ENCODE results near the gene ANGPTL2.

ANGPTL2 gene

DNA sequence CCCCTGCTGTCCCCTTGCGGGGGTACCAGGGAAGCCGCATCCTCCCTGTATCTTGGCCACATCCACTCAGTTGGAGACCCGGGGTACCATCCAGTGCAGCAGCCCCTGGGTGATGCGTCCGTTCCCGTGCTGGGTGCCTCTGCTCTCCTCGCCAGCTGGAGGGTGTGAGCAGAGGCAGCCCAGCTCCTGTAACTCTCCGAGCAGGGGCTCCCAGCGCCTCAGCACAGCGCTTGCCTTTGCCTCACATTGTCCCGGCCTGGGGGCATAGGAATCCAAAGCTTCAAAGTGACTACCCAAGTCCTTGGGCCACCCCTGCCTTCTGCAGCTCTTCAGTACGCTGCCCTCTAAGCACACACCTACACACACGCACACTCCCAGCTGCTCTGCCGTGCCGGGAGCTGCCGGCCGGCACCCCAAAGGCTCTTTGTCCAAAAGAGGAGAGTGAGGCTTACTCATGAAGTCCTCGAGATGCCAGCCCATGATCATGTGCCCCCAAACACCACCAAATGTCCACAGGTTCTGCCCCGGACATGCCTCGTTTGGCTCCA lies 733 bp downstream of the ANGPTL2 start:
- DNase-seq (ENCODE audit: low read depth, low spot score): no peak
- H3K27ac ChIP-seq: no peak overlapping the region

- H3K27ac ChIP-seq: no peak overlapping the region
- no peak for DNase-seq (ENCODE audit: low read depth, low spot score)
These were observed 3.1 kb downstream of the ANGPTL2 start for GRCh38 chr9:127119320-127119709.

GRCh38 chr9:127118597-127119319 lies 3.7 kb downstream of the ANGPTL2 start:
- DNase-seq (ENCODE audit: low read depth, low spot score): no peak
- H3K27ac ChIP-seq: no peak overlapping the region

DNA sequence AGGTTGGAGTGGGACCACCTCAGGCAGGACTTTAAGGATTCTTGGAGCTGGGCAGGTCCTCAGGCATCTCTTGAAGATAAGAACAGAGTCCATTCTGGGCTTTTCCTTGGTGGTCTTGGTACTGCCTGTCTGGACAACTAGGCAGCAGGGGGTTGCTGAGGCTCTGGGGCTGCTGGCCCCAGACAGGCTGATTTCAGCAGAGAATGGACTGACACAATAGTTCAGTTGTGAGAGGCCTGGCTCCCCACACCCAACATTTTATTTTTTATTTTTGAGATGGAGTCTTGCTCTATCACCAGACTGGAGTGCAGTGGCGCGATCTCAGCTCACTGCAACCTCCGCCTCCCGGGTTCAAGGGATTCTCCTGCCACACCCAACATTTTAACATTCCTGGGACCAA lies 4.6 kb downstream of the ANGPTL2 start:
- no peak for DNase-seq (ENCODE audit: low read depth, low spot score)
- no peak overlapping the region for H3K27ac ChIP-seq

DNA sequence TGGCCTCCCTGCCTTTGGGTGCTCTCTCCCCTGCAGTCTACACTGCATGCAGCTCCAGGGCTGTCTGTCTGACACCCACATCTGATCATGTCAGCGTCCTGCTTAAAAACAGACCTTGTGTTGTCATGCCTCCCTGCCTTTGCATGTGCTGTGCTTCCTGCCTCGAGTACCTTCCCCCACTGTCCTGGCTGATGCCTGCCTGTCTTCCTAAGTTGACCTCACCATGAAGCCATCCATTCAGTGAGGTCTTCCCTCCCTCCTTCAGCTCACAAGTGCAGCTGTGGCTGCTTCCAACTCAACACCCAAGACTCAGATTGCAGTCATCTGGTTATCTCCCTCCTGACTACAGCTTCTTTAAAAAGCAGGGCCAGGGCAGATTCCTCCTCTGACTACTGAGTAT lies 5.5 kb downstream of the ANGPTL2 start:
- no peak for DNase-seq (ENCODE audit: low read depth, low spot score)
- H3K27ac ChIP-seq: no peak overlapping the region

GRCh38 chr9:127116088-127116726 lies 6.2 kb downstream of the ANGPTL2 start:
- H3K27ac ChIP-seq: no peak overlapping the region
- no peak for DNase-seq (ENCODE audit: low read depth, low spot score)

- no peak for DNase-seq (ENCODE audit: low read depth, low spot score)
- no peak overlapping the region for H3K27ac ChIP-seq
These were observed 7.8 kb downstream of the ANGPTL2 start for GRCh38 chr9:127114606-127115005.

DNA sequence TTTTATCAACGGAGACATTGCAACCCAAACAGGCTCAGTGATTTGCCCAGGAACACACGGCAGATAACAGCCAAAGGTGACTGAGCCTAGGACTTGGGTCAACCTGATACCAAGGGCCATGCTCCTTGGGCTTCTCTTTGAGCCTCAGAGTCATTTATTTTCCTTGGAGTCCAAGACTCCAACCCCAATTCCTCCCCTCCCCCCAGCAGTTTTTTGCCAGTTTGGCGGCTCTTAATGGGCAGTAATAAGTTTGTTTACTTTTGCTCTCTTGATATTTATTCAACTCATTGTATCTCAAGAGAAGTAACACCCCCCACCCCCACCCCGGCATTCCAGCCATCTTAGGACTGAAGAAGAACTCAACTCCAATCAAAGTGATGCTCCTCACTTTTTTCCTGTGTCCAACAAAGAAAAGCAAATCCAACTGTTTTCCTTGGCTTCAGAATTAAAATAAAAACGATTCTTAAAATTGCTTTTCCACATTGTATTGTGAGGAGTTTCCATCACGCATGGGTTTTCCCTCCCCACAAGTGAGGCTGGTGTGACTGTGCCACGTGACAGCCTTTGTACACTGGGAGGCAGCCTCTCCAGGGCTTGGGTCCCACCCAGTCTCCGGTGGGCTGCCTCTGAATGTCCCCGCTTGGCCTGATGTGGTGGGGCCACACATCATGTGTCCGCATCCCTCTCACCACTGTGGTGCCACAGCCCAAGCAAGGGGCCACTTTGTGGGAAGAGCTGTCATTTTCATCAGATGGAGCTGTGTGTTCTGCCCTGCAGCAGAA lies 9.1 kb downstream of the ANGPTL2 start:
- DNase-seq (ENCODE audit: low read depth, low spot score): no peak
- peak overlapping the region; percentile 1 for H3K27ac ChIP-seq

GRCh38 chr9:127112735-127113161 lies 9.7 kb downstream of the ANGPTL2 start:
- peak; percentile 26 for DNase-seq (ENCODE audit: low read depth, low spot score)
- peak overlapping the region; percentile 1 for H3K27ac ChIP-seq

DNA sequence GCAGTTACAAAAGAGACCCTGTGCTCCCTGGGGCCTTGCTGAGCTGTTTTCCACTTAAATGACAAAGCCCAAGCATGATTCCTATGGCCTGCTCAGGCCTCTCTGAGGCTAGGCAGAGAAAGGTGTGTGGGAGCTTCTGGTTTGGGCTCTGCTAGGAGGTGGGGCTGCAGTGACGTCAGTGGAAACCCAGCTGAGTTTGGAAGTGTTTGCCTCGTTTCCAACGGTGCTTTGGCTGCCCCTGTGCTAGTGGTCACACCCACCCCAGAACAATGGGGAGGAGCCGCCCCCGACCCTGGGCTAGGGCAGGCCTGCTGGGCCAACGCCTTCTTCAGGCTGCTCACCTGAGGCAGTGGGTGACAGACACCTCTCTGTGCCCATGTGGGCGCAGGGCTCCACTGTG lies 10.4 kb downstream of the ANGPTL2 start:
- no peak for DNase-seq (ENCODE audit: low read depth, low spot score)
- peak overlapping the region; percentile 1 for H3K27ac ChIP-seq

- no peak for DNase-seq (ENCODE audit: low read depth, low spot score)
- H3K27ac ChIP-seq: no peak overlapping the region
These were observed 13.2 kb downstream of the ANGPTL2 start for GRCh38 chr9:127109212-127109711.

DNA sequence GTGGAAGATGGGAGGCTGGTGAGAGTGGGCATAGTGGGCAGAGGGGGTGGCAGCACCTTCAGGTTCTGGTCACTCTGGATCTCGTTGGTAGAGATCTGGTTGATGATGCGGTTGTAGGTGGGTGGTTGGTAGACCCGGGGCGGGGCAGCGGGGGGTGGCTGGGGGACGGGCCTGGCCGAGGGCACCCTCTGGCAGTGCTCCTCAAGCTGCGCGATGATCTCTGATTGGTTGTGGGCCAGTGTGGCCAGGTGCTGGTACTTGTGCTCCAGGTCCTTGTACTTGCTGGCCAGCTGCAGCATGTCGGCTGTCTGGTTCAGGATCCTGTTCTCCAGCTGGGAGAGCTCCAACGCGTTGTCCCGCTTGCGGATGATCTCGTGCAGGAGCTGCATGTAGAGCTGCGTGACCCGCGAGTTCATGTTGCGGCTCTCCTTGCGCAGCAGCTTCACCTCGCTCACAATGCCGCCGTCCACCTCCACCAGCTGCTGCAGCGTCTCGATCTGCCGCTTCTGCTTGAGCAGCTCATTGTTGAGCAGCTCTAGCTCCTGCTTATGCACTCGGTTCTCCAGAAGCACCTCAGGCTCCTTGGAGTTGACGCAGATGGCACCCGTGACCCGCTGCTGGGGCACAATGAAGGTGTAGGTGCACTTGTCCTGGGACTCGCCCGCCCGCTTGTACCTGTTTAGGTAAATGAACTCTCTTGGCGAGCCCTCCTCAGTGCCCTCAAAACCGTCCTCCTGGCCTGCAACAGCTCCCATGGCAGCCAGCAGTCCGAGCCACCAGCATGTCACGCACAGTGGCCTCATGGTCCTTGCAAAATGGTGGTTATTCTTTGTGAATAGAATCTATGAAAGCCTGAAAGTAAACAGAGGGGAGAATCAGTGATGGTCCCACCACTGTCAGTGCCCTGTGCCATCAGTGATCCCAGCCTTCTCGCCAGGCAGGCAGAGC lies 14.2 kb downstream of the ANGPTL2 start:
- H3K27ac ChIP-seq: no peak overlapping the region
- DNase-seq (ENCODE audit: low read depth, low spot score): no peak

- no peak overlapping the region for H3K27ac ChIP-seq
- DNase-seq (ENCODE audit: low read depth, low spot score): no peak
These were observed 15.1 kb downstream of the ANGPTL2 start for GRCh38 chr9:127107171-127107928.

- no peak for DNase-seq (ENCODE audit: low read depth, low spot score)
These were observed 16.0 kb downstream of the ANGPTL2 start for GRCh38 chr9:127106466-127106855.

DNA sequence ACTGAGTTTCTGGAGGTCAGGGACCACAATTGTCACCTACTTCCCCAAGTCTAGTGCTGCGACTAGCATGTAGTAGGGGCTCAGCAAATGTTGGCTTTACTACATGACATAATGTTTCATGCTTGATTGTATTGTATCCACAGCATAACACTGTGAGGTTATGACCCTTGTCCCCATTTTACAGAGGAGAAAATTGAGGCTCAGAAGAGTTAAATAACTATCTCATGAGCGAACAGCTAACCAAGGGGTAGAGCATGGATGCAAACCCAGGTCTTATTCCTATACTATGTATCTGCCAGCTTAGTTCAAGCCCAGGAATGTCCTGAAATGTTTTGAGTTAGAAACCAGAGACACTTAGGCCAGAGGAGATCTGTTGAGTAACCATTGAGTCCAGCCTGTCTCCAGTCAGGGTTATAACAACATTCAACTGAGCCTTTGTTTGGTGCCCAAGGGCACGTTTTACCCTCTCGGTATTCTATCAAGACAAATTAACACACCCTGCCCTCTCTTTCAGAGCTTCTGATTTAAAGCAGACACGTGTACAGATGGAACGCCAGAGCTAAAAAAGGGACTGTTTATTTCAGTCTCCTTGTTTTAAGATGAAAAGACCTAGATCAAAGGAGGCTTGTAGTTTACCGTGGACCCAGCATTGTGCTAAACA lies 16.5 kb downstream of the ANGPTL2 start:
- DNase-seq (ENCODE audit: low read depth, low spot score): no peak

More at GRCh38 chr9:127106466-127106855, 16.0 kb downstream of the ANGPTL2 start:
- no peak overlapping the region for H3K27ac ChIP-seq

DNA sequence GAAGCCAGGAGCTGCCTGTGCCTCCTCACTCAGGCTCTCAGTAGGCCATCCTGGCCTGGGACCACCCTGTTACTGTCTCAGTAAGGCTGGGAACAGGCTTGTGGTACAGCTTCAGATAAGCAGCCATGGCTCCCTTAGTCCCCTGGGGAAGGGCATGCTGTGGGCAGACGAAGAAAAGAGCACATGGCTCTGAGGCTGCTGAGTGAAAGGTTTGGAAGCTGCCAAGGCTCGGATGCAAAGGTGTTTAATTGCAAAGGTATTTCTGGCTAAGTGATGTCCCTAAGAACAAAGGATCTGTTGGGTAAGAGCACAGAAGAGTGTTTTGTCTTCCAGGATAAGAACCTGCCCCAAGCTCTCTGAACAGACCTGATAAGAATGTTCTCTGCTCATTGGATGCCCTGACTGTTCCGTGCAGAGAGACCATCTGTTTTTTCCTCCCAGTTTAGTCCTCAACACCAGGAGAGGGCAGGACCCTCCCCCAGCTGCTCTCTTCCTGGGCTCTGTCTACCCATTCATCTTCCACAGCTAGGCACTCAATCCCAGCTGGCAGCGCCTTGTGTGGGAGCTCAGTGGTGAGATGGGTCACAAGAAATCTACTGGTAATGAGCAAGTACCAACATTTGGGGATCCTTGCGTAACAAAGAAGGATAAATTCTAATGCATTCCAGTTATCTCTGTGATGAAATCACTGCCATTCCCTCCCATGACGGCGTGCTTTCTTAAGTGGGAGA lies 17.7 kb downstream of the ANGPTL2 start:
- H3K27ac ChIP-seq: no peak overlapping the region
- no peak for DNase-seq (ENCODE audit: low read depth, low spot score)

More for the DNA sequence above, 16.5 kb downstream of the ANGPTL2 start:
- no peak overlapping the region for H3K27ac ChIP-seq

GRCh38 chr9:127102788-127103187 lies 19.6 kb downstream of the ANGPTL2 start:
- no peak for DNase-seq (ENCODE audit: low read depth, low spot score)
- H3K27ac ChIP-seq: no peak overlapping the region

- H3K27ac ChIP-seq: no peak overlapping the region
These were observed 20.3 kb downstream of the ANGPTL2 start for GRCh38 chr9:127102176-127102575.

More at GRCh38 chr9:127102176-127102575, 20.3 kb downstream of the ANGPTL2 start:
- DNase-seq (ENCODE audit: low read depth, low spot score): no peak

All from epithelial cell of prostate (primary cell).